GM21717 (cell line): Measurements from ENCODE around the gene UBE4A.

Experiments used
- ATAC-seq: cut with Tn5 transposase; IDR thresholded peaks from one replicate; pipeline ENCODE4 v1.9.1; 2021; ENCODE audit warnings: mild to moderate bottlenecking, moderate library complexity; ENCODE audit not compliant: unreplicated experiment

The UBE4A gene

GRCh38 chr11:118341261-118341660 lies 18.1 kb upstream of the UBE4A start:
- ATAC-seq, result no peak

DNA sequence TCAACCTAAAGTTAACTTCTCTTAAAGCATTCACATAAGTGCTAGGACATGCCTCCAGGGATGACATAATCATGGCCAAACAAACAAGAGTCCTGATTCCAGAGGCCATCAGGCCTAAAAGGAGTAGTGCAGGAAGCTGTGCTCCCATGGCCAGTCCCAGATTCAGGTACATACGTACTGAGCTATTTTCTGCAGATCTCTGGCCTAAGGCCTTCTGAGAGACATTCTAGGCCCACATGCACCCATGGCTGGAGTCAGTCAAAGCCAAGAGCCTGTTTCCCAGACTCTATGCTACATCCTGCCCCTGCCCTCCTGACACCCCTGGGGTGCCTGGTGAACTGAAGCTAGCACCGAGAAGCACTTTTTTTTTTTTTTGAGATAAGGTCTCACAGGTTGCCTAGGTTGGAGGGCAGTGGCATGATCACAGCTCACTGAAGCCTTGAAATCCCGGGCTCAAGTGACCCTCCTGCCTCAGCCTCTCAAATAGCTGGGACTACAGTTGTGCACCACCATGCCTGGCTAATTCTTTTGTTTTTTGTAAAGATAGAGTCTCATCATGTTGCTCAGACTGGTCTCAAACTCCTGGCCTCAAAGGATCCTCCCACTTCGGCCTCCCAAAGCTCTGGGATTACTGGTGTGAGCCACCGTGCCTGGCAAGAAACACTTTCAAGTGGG lies 17.4 kb upstream of the UBE4A start:
- ATAC-seq, result no peak

DNA sequence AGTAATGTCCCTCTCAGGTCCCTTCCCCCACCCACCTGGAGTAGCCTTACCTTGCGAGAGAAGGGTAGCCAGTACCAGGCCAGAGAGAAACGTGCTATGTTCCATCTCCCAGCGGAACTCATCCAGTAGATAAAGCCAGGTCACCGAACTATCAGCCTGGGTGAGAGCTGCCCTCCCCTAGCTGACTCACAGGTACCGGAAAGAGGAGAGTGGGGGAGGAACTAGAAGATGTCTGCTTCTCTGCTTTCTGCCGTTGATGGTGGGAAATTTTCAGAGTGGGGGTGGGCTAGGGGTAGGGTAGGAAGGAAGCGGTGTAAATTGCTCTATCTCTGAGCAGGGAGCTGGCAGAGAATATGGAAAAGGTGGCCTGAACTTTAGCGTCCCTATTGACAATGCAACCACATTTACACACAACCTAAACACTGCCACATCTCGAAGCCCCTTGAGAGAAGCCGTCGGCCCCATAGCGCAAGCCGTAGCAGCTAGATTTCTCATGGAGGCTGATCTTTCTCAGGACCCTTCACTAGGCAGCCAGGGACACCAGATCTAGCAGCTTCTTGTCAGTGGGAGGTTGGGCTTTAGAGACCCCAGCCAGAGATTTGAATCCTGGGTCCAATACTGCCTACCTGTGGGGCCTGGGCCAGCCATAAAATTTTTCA lies 16.8 kb upstream of the UBE4A start, which contains the start of gene CD3D:
Gene CD3D, minus strand, starts transcription at position 203 of the 659 bp plus-strand sequence. Its CDS starts 98 bp downstream, at position 105.
- ATAC-seq, result no peak

- no peak for ATAC-seq
Observed at GRCh38 chr11:118343248-118343647, 16.2 kb upstream of the UBE4A start.

DNA sequence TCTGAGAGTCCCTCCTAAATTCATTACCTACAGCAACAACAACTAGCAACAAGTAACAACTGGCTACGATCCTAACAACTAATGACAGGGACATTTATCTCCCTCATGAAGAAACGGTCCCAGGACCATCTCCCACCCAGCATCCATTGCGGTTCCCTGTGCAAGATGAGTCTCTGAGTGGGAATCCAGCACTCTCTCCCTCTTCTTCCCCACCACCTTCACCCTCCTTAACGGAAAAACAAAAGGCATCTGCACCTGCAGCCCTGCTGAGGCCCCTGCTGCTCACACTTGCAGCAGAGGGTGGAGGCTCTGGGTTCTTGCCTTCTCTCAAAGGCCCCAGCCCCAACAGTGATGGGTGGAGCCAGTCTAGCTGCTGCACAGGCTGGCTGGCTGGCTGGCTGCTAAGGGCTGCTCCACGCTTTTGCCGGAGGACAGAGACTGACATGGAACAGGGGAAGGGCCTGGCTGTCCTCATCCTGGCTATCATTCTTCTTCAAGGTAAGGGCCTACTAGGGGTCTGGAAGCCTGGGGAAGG lies 15.4 kb upstream of the UBE4A start, which contains the start of gene CD3G:
Gene CD3G, plus strand, starts transcription at position 364 of the 535 bp plus-strand sequence. Its CDS starts 80 bp downstream, at position 444.
- ATAC-seq, result no peak

- ATAC-seq, result no peak
Observed at GRCh38 chr11:118349475-118349874, 9.9 kb upstream of the UBE4A start.

DNA sequence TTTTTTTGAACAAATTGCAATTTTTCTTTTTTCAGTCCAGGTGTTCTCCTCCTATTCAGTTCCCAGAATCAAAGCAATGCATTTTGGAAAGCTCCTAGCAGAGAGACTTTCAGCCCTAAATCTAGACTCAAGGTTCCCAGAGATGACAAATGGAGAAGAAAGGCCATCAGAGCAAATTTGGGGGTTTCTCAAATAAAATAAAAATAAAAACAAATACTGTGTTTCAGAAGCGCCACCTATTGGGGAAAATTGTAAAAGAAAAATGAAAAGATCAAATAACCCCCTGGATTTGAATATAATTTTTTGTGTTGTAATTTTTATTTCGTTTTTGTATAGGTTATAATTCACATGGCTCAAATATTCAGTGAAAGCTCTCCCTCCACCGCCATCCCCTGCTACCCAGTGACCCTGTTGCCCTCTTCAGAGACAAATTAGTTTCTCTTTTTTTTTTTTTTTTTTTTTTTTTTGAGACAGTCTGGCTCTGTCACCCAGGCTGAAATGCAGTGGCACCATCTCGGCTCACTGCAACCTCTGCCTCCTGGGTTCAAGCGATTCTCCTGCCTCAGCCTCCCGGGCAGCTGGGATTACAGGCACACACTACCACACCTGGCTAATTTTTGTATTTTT lies 6.2 kb upstream of the UBE4A start:
- ATAC-seq, result no peak

DNA sequence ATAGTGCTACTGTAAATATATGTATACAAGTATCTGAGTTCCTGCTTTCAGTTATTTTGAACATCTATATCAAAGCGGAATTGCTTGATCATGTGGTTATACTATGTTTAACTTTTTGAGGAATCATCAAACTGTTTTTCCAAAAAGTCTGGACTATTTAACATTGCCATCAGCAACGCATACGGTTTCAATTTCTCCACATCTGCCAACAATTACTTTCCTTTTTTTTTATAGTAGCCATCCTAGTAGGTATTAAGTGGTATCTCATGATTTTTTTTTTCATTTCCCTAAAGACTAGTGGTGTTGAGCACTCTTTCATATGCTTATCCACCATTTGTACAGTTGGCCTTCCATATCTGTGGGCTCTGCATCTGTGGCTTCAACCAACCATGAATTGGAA lies 1.3 kb upstream of the UBE4A start:
- ATAC-seq, result no peak

- no peak for ATAC-seq
Observed at GRCh38 chr11:118364956-118365615, 5.7 kb downstream of the UBE4A start.

- ATAC-seq, result no peak
Observed at GRCh38 chr11:118366287-118366686, 6.9 kb downstream of the UBE4A start.

DNA sequence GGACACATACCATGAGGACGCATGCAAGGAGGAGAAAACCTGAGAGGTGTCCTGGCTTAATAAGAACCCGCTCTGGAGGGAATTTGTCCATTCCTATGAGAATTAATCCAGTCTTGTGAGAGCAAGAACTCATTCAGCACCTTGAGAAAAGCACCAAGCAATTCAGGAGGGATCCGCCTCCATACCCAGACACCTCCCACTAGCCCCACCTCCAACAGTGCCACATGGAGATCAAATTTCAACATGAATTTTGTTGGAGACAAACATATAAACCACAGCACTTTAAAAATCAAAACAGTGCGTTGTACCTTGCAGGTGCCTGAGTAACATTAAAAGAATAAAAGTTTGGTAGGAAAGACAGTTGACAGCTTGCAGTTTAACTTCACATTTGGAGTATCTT lies 11.4 kb downstream of the UBE4A start:
- no peak for ATAC-seq

GRCh38 chr11:118373263-118373662 lies 13.9 kb downstream of the UBE4A start:
- ATAC-seq, result no peak

- no peak for ATAC-seq
Observed at GRCh38 chr11:118373871-118374270, 14.5 kb downstream of the UBE4A start.

GRCh38 chr11:118374729-118375128 lies 15.3 kb downstream of the UBE4A start:
- ATAC-seq, result no peak

- no peak for ATAC-seq
Observed at GRCh38 chr11:118375978-118376377, 16.6 kb downstream of the UBE4A start.

GRCh38 chr11:118379497-118379896 lies 20.1 kb downstream of the UBE4A start:
- no peak for ATAC-seq

- ATAC-seq, result no peak
Observed at GRCh38 chr11:118380571-118380970, 21.2 kb downstream of the UBE4A start.

- no peak for ATAC-seq
Observed at GRCh38 chr11:118382954-118383353, 23.6 kb downstream of the UBE4A start.

DNA sequence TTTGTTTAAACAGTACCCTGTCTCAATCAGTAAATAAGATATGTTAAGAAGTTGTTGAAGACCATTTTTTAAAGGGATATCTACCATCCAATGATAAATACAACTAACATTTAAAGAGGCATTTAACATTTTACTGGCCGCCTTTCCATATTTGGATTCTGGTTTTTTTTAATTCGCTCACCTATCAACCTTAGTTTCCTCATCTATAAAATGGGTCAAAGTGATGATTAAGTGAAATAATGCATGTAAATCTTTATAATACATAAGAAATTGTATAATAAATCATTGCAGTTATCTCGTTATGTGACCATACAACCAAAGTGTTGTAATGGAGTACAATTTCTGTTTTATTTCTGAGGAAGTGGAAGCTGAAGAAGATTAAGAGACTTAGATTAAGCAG lies 24.3 kb downstream of the UBE4A start:
- ATAC-seq, result no peak

DNA sequence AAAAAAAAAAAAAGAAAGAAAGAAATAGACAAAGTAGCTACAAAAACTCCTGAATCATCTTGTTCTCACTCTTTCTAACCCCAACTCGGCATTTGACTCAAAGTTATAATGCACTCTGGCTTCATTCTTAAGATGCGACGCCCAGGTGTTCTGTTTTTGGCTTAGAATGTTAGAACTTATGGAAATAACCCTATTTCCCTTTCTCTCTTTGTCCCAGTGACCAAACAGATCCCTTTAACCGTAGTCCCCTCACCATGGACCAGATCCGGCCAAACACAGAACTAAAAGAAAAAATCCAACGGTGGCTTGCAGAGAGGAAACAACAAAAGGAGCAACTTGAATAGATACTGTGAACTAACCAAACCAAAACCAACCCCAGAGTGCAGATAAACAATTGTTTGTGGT lies 36.7 kb downstream of the UBE4A start:
- no peak for ATAC-seq

DNA sequence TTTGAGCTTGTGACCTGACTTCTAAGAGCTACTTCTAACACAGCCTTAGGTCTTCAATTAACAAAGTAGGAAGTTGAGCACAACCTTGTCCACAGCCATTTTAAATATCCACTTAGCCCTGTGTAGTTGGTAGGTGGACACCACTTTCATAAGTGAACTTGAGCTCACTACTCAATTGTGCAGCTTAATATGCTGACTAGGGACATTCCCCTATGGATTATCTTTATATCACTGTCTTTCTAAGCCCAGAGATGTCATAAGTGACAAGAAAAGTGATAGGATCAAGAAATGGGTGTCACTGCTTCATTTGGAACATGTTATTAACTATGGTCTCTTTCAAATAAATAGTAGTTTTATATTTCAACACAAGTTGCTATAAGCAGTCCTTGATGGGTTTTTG lies 38.0 kb downstream of the UBE4A start:
- ATAC-seq, result no peak
